HepG2 (cell line): ENCODE results near the gene FUT3. TPM values are rescaled to one million over a fixed set of nuclear protein-coding genes. Genes with fewer than 3 reads are reported as not detected.

ENCODE experiments used
- ARHGAP35 ChIP-seq: sonication (generic); formaldehyde crosslinking; IDR thresholded peaks from 2 replicates; pipeline ENCODE4 v1.9.0; 2022; ENCODE audit warnings: mild to moderate bottlenecking, inconsistent platforms, moderate library complexity, missing genetic modification reagents, borderline replicate concordance
- ATM ChIP-seq: fragments of 450-650 bp; IDR thresholded peaks from 2 replicates; pipeline ENCODE4 v1.7.1; 2017; ENCODE audit warnings: mild to moderate bottlenecking, borderline replicate concordance
- IKZF1 ChIP-seq: fragments of 450-650 bp; IDR thresholded peaks from 2 replicates; pipeline ENCODE4 v1.7.1; 2016
- KLF12 ChIP-seq: sonication (generic); formaldehyde crosslinking; IDR thresholded peaks from 2 replicates; pipeline ENCODE4 v1.4.0; 2020; ENCODE audit warnings: missing genetic modification reagents, borderline replicate concordance
- MEIS1 ChIP-seq: sonication (generic); formaldehyde crosslinking; IDR thresholded peaks from 2 replicates; pipeline ENCODE4 v1.9.0; 2021; ENCODE audit warnings: mild to moderate bottlenecking, missing genetic modification reagents, moderate library complexity, borderline replicate concordance
- PAX8 ChIP-seq: sonication (generic); formaldehyde crosslinking; IDR thresholded peaks from 2 replicates; pipeline ENCODE4 v1.8.0; 2022; ENCODE audit warnings: mild to moderate bottlenecking, missing genetic modification reagents, borderline replicate concordance
- ZNF224 ChIP-seq: sonication (generic); formaldehyde crosslinking; IDR thresholded peaks from 2 replicates; pipeline ENCODE4 v1.5.0; 2020; ENCODE audit warnings: mild to moderate bottlenecking, missing genetic modification reagents
- ZNF264 ChIP-seq: sonication (generic); formaldehyde crosslinking; IDR thresholded peaks from 2 replicates; pipeline ENCODE4 v1.4.0; 2020; ENCODE audit warnings: missing genetic modification reagents
- ZNF484 ChIP-seq: sonication (generic); formaldehyde crosslinking; IDR thresholded peaks from 2 replicates; pipeline ENCODE4 v1.5.1; 2020; ENCODE audit warnings: mild to moderate bottlenecking, low read depth, missing genetic modification reagents, borderline replicate concordance
- ZNF678 ChIP-seq: sonication (generic); formaldehyde crosslinking; IDR thresholded peaks from 2 replicates; pipeline ENCODE4 v1.4.0; 2020; ENCODE audit warnings: mild to moderate bottlenecking, missing genetic modification reagents
- ZNF775 ChIP-seq: sonication (generic); formaldehyde crosslinking; IDR thresholded peaks from 2 replicates; pipeline ENCODE4 v1.4.0; 2020; ENCODE audit warnings: missing genetic modification reagents, mild to moderate bottlenecking, moderate library complexity, borderline replicate concordance
- polyA plus RNA-seq, 8 experiments: library from polyadenylated mRNA; depleted of rRNA in 3 of 8; stranded (reverse) in 7 of 8; unstranded in 1 of 8; fragments of >200 nt; fragmentation: Illumina TruSeq in 4 of 8; extraction: Trizol in 4 of 8; gene quantifications; 2 replicates each; pipeline versions ENCODE4 v1.2.1 to v1.2.3, GENCODE V29; 2011 to 2016; ENCODE audit warnings: low read depth in 4 of 8, missing spikeins in 1 of 8, mixed read lengths in 1 of 8; ENCODE audit not compliant: insufficient read depth in 1 of 8
- total RNA-seq, 5 experiments: library from RNA; depleted of rRNA; stranded (reverse); fragments of >200 nt; fragmentation: Illumina TruSeq; extraction: Trizol; gene quantifications; 2 replicates each; pipeline ENCODE4 v1.2.3, GENCODE V29; 2016; ENCODE audit warnings: low read depth in 1 of 5
- TF ChIP-seq, protein P1 (sequence below): sonication (generic); formaldehyde crosslinking; IDR thresholded peaks from 2 replicates; pipeline ENCODE4 v1.4.0; 2020; ENCODE audit warnings: missing genetic modification reagents, low read depth, mild to moderate bottlenecking, borderline replicate concordance
- TF ChIP-seq, protein P2 (sequence below): sonication (generic); formaldehyde crosslinking; IDR thresholded peaks from 2 replicates; pipeline ENCODE4 v1.9.0; 2021; ENCODE audit warnings: missing genetic modification reagents, borderline replicate concordance
- TF ChIP-seq, protein P3 (sequence below): sonication (generic); formaldehyde crosslinking; IDR thresholded peaks from 2 replicates; pipeline ENCODE4 v1.4.0; 2020; ENCODE audit warnings: mild to moderate bottlenecking, low read depth, missing genetic modification reagents
- TF ChIP-seq, protein P4 (sequence below): sonication (generic); formaldehyde crosslinking; IDR thresholded peaks from 2 replicates; pipeline ENCODE4 v1.4.0; 2020; ENCODE audit warnings: missing genetic modification reagents, borderline replicate concordance
- TF ChIP-seq, protein P5 (sequence below), 2 experiments: IDR thresholded peaks; 2 replicates each; pipeline ENCODE4 v1.6.1; 2011 to 2012; ENCODE audit warnings: low read length in 2 of 2, borderline replicate concordance in 1 of 2, low read depth in 1 of 2, mild to moderate bottlenecking in 1 of 2, moderate library complexity in 1 of 2

FUT3 gene
- total and polyA plus RNA-seq, 2 of the 13 experiments (the other 11 are each of a cell fraction or from before 2014, with no cell fraction given) = 0.53 to 1.1 TPM

DNA sequence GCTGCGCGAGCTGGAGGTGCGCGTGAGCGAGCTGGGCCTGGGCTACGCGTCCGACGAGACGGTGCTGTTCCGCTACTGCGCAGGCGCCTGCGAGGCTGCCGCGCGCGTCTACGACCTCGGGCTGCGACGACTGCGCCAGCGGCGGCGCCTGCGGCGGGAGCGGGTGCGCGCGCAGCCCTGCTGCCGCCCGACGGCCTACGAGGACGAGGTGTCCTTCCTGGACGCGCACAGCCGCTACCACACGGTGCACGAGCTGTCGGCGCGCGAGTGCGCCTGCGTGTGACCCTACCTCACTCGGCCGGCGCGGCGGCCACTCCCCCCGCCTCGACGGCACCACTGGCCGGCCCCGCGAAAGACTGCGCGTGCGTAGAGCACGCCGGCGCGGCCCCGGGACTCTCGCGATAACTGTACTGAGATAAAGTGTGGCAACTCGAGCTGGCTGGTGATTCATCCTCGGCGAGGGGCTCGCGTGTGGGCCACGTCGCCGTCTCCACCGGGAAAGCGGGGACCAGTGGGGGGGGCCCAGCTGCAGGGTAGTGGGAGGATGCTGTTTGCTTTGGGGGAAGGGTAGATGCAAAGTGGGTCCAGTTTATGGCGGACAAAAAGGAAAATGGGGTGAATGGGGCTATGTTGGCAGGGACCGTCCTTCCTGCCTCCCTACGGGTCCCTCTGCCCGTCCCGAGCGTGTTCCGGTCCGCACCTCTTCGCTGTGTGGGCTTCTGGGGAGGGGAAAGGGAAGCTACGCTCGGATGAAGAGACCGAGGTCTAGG lies 23.2 kb downstream of the FUT3 start (continued):
- TF ChIP-seq, protein P1, sequence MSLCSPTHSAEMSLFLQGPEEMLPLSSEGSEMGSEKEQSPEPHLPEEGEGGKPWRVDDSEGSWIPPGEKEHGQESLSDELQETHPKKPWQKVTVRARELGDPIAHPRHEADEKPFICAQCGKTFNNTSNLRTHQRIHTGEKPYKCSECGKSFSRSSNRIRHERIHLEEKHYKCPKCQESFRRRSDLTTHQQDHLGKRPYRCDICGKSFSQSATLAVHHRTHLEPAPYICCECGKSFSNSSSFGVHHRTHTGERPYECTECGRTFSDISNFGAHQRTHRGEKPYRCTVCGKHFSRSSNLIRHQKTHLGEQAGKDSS (CRISPR knock-in tag) = peak; percentile 85; the same call in 1 of the 2 replicates
- TF ChIP-seq MEIS1 (CRISPR knock-in tag) (peak; percentile 62; the same call in 1 of the 2 replicates), PAX8 (CRISPR knock-in tag) (peak; percentile 84; the same call in 1 of the 2 replicates), KLF12 (CRISPR knock-in tag) (no peak), ATM (no peak), IKZF1 (no peak), ZNF775 (CRISPR knock-in tag) (no peak), ZNF678 (peak; percentile 33; the same call in 1 of the 2 replicates), ZNF224 (CRISPR knock-in tag) (peak; percentile 94), ARHGAP35 (CRISPR knock-in tag) (peak; percentile 15; the same call in 1 of the 2 replicates), ZNF264 (CRISPR knock-in tag) (no peak), ZNF484 (CRISPR knock-in tag) (no peak)
- TF ChIP-seq, protein P2, sequence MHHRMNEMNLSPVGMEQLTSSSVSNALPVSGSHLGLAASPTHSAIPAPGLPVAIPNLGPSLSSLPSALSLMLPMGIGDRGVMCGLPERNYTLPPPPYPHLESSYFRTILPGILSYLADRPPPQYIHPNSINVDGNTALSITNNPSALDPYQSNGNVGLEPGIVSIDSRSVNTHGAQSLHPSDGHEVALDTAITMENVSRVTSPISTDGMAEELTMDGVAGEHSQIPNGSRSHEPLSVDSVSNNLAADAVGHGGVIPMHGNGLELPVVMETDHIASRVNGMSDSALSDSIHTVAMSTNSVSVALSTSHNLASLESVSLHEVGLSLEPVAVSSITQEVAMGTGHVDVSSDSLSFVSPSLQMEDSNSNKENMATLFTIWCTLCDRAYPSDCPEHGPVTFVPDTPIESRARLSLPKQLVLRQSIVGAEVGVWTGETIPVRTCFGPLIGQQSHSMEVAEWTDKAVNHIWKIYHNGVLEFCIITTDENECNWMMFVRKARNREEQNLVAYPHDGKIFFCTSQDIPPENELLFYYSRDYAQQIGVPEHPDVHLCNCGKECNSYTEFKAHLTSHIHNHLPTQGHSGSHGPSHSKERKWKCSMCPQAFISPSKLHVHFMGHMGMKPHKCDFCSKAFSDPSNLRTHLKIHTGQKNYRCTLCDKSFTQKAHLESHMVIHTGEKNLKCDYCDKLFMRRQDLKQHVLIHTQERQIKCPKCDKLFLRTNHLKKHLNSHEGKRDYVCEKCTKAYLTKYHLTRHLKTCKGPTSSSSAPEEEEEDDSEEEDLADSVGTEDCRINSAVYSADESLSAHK (CRISPR knock-in tag) = no peak
- TF ChIP-seq, protein P3, sequence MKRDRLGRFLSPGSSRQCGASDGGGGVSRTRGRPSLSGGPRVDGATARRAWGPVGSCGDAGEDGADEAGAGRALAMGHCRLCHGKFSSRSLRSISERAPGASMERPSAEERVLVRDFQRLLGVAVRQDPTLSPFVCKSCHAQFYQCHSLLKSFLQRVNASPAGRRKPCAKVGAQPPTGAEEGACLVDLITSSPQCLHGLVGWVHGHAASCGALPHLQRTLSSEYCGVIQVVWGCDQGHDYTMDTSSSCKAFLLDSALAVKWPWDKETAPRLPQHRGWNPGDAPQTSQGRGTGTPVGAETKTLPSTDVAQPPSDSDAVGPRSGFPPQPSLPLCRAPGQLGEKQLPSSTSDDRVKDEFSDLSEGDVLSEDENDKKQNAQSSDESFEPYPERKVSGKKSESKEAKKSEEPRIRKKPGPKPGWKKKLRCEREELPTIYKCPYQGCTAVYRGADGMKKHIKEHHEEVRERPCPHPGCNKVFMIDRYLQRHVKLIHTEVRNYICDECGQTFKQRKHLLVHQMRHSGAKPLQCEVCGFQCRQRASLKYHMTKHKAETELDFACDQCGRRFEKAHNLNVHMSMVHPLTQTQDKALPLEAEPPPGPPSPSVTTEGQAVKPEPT (CRISPR knock-in tag) = no peak
- TF ChIP-seq, protein P4, sequence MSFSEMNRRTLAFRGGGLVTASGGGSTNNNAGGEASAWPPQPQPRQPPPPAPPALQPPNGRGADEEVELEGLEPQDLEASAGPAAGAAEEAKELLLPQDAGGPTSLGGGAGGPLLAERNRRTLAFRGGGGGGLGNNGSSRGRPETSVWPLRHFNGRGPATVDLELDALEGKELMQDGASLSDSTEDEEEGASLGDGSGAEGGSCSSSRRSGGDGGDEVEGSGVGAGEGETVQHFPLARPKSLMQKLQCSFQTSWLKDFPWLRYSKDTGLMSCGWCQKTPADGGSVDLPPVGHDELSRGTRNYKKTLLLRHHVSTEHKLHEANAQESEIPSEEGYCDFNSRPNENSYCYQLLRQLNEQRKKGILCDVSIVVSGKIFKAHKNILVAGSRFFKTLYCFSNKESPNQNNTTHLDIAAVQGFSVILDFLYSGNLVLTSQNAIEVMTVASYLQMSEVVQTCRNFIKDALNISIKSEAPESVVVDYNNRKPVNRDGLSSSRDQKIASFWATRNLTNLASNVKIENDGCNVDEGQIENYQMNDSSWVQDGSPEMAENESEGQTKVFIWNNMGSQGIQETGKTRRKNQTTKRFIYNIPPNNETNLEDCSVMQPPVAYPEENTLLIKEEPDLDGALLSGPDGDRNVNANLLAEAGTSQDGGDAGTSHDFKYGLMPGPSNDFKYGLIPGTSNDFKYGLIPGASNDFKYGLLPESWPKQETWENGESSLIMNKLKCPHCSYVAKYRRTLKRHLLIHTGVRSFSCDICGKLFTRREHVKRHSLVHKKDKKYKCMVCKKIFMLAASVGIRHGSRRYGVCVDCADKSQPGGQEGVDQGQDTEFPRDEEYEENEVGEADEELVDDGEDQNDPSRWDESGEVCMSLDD (CRISPR knock-in tag) = no peak
- TF ChIP-seq, protein P5, sequence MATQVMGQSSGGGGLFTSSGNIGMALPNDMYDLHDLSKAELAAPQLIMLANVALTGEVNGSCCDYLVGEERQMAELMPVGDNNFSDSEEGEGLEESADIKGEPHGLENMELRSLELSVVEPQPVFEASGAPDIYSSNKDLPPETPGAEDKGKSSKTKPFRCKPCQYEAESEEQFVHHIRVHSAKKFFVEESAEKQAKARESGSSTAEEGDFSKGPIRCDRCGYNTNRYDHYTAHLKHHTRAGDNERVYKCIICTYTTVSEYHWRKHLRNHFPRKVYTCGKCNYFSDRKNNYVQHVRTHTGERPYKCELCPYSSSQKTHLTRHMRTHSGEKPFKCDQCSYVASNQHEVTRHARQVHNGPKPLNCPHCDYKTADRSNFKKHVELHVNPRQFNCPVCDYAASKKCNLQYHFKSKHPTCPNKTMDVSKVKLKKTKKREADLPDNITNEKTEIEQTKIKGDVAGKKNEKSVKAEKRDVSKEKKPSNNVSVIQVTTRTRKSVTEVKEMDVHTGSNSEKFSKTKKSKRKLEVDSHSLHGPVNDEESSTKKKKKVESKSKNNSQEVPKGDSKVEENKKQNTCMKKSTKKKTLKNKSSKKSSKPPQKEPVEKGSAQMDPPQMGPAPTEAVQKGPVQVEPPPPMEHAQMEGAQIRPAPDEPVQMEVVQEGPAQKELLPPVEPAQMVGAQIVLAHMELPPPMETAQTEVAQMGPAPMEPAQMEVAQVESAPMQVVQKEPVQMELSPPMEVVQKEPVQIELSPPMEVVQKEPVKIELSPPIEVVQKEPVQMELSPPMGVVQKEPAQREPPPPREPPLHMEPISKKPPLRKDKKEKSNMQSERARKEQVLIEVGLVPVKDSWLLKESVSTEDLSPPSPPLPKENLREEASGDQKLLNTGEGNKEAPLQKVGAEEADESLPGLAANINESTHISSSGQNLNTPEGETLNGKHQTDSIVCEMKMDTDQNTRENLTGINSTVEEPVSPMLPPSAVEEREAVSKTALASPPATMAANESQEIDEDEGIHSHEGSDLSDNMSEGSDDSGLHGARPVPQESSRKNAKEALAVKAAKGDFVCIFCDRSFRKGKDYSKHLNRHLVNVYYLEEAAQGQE (IDR thresholded peaks at IDR 0.05; ENCODE audit: borderline replicate concordance in 1 of 2, low read depth in 1 of 2, low read length in 2 of 2) = no peak
